GM23338 (cell line): Measurements from ENCODE around the gene CCS. TPM values are rescaled to one million over a fixed set of nuclear protein-coding genes. Genes with fewer than 3 reads are reported as not detected.

ENCODE experiments used
- ATAC-seq: fragments of 200-7000 bp; cut with Tn5 transposase; 3 replicates; pipeline ENCODE4 v1.9.1; 2020
- DNase-seq: peaks from one replicate; pipeline ENCODE4 v3.0.0-alpha.2; 2015; ENCODE audit warnings: low spot score
- H2AFZ ChIP-seq: fragments of 200-600 bp; sonication (generic); 2 replicates; pipeline ENCODE4 v1.8.0; 2016; ENCODE audit warnings: antibody characterized with exemption, mild to moderate bottlenecking, moderate library complexity
- H3F3A ChIP-seq: fragments of 200-600 bp; sonication (generic); replicated peaks from 2 replicates; pipeline ENCODE4 v1.8.0; 2017; ENCODE audit warnings: antibody characterized with exemption, mixed run types, low read depth
- H3K27ac ChIP-seq: fragments of 200-600 bp; sonication (generic); 2 replicates; pipeline ENCODE4 v1.6.1; 2016; ENCODE audit warnings: low read depth
- H3K27me3 ChIP-seq: fragments of 200-600 bp; sonication (generic); 2 replicates; pipeline ENCODE4 v1.8.0; 2016; ENCODE audit warnings: mild to moderate bottlenecking, mixed run types, moderate library complexity; ENCODE audit not compliant: insufficient read depth
- H3K36me3 ChIP-seq: fragments of 200-600 bp; sonication (generic); 2 replicates; pipeline ENCODE4 v1.8.0; 2016; ENCODE audit warnings: mild to moderate bottlenecking; ENCODE audit not compliant: insufficient read depth
- H3K4me1 ChIP-seq: fragments of 200-600 bp; sonication (generic); 2 replicates; pipeline ENCODE4 v1.8.0; 2016; ENCODE audit warnings: mild to moderate bottlenecking, moderate library complexity; ENCODE audit not compliant: insufficient read depth
- H3K4me2 ChIP-seq: fragments of 200-600 bp; sonication (generic); 2 replicates; pipeline ENCODE4 v1.7.1; 2017; ENCODE audit warnings: mixed run types
- H3K4me3 ChIP-seq: fragments of 200-600 bp; sonication (generic); 2 replicates; pipeline ENCODE4 v1.6.1; 2016; ENCODE audit warnings: mixed run types
- H3K79me2 ChIP-seq: fragments of 200-600 bp; sonication (generic); replicated peaks from 2 replicates; pipeline ENCODE4 v1.8.0; 2017; ENCODE audit warnings: mild to moderate bottlenecking; ENCODE audit not compliant: insufficient read depth
- H3K9me2 ChIP-seq: fragments of 200-600 bp; sonication (generic); 2 replicates; pipeline ENCODE4 v1.8.0; 2017; ENCODE audit not compliant: insufficient read depth
- H4K20me1 ChIP-seq: fragments of 200-600 bp; sonication (generic); replicated peaks from 2 replicates; pipeline ENCODE4 v1.8.0; 2017; ENCODE audit warnings: mild to moderate bottlenecking; ENCODE audit not compliant: insufficient read depth
- H3K27ac Mint-ChIP-seq: 2 replicates; pipeline ENCODE4 v1.8.0; 2020; ENCODE audit warnings: inconsistent platforms, mild to moderate bottlenecking, moderate library complexity, mixed read lengths
- H3K27me3 Mint-ChIP-seq: 3 replicates; pipeline ENCODE4 v1.8.0; 2022; ENCODE audit warnings: low read depth, mild to moderate bottlenecking, moderate library complexity, mixed read lengths, inconsistent platforms; ENCODE audit not compliant: insufficient read depth, poor library complexity
- H3K36me3 Mint-ChIP-seq: 3 replicates; pipeline ENCODE4 v1.8.0; 2021; ENCODE audit warnings: low read depth, mild to moderate bottlenecking, inconsistent platforms, moderate library complexity, mixed read lengths
- H3K4me1 Mint-ChIP-seq: 3 replicates; pipeline ENCODE4 v1.8.0; 2020; ENCODE audit warnings: mild to moderate bottlenecking, inconsistent platforms, mixed read lengths
- H3K4me3 Mint-ChIP-seq: 3 replicates; pipeline ENCODE4 v1.8.0; 2021; ENCODE audit warnings: moderate library complexity, mild to moderate bottlenecking, inconsistent platforms, mixed read lengths
- H3K9me3 Mint-ChIP-seq: 3 replicates; pipeline ENCODE4 v1.8.0; 2020; ENCODE audit warnings: moderate library complexity, mild to moderate bottlenecking, inconsistent platforms, mixed read lengths
- CREB1 ChIP-seq: fragments of 250-450 bp; sonication (Bioruptor Pico); IDR thresholded peaks from 2 replicates; pipeline ENCODE4 v1.5.0; 2020; ENCODE audit warnings: low read depth, mild to moderate bottlenecking, moderate library complexity
- ETS1 ChIP-seq: IDR thresholded peaks from 2 replicates; pipeline ENCODE4 v1.6.1; 2016; ENCODE audit warnings: antibody characterized with exemption
- EZH2 ChIP-seq: fragments of 200-600 bp; sonication (generic); IDR thresholded peaks from one replicate; pipeline ENCODE4 v1.8.0; 2017; ENCODE audit warnings: antibody characterized with exemption, mild to moderate bottlenecking, low read depth; ENCODE audit not compliant: unreplicated experiment
- EZH2phosphoT487 ChIP-seq: fragments of 200-600 bp; sonication (generic); IDR thresholded peaks from one replicate; pipeline ENCODE4 v1.8.1; 2018; ENCODE audit warnings: antibody characterized with exemption; ENCODE audit not compliant: unreplicated experiment
- JUNB ChIP-seq: IDR thresholded peaks from one replicate; pipeline ENCODE4 v1.6.1; 2016; ENCODE audit warnings: antibody characterized with exemption; ENCODE audit not compliant: unreplicated experiment
- NANOG ChIP-seq: IDR thresholded peaks from 2 replicates; pipeline ENCODE4 v1.6.1; 2016; ENCODE audit warnings: antibody characterized with exemption, borderline replicate concordance
- POLR2AphosphoS5 ChIP-seq: IDR thresholded peaks from 2 replicates; pipeline ENCODE4 v1.6.1; 2016; ENCODE audit warnings: antibody characterized with exemption, low read depth
- STAT1 ChIP-seq: IDR thresholded peaks from one replicate; pipeline ENCODE4 v1.6.1; 2016; ENCODE audit warnings: antibody characterized with exemption; ENCODE audit not compliant: unreplicated experiment
- ZNF114 ChIP-seq: fragments of 250-450 bp; sonication (Bioruptor Pico); IDR thresholded peaks from 2 replicates; pipeline ENCODE4 v1.5.0; 2020; ENCODE audit warnings: mild to moderate bottlenecking, moderate library complexity
- ZNF331 ChIP-seq: fragments of 250-450 bp; sonication (Bioruptor Pico); IDR thresholded peaks from 2 replicates; pipeline ENCODE4 v1.5.0; 2020; ENCODE audit warnings: low read depth, mild to moderate bottlenecking, moderate library complexity
- polyA plus RNA-seq: library from polyadenylated mRNA; unstranded; fragments of >200 nt; fragmentation: Nextera tagmentation; extraction: Ambion mirVana; gene quantifications from 2 replicates; pipeline ENCODE4 v1.2.1, GENCODE V29; 2016
- total RNA-seq: library from RNA; depleted of rRNA; stranded (reverse); fragments of >200 nt; shearing (Covaris generic); gene quantifications from 2 replicates; pipeline ENCODE4 v1.2.3, GENCODE V29; 2014
- TF ChIP-seq, protein P1 (sequence below): fragments of 250-450 bp; sonication (Bioruptor Pico); IDR thresholded peaks from 2 replicates; pipeline ENCODE4 v1.5.0; 2020; ENCODE audit warnings: mild to moderate bottlenecking, moderate library complexity
- TF ChIP-seq, protein P2 (sequence below), 2 experiments: fragments of 200-600 bp in 1 of 2; sonication (generic) in 1 of 2; conservative IDR thresholded peaks; 2 replicates each; pipeline versions ENCODE4 v1.5.1 to v1.6.1; 2016 to 2017; ENCODE audit warnings: antibody characterized with exemption in 2 of 2, low read depth in 2 of 2, mild to moderate bottlenecking in 2 of 2, moderate library complexity in 1 of 2

The CCS gene
- total and polyA plus RNA-seq, 2 experiments from 2014 or later: 36.1 to 60.7 TPM

DNA sequence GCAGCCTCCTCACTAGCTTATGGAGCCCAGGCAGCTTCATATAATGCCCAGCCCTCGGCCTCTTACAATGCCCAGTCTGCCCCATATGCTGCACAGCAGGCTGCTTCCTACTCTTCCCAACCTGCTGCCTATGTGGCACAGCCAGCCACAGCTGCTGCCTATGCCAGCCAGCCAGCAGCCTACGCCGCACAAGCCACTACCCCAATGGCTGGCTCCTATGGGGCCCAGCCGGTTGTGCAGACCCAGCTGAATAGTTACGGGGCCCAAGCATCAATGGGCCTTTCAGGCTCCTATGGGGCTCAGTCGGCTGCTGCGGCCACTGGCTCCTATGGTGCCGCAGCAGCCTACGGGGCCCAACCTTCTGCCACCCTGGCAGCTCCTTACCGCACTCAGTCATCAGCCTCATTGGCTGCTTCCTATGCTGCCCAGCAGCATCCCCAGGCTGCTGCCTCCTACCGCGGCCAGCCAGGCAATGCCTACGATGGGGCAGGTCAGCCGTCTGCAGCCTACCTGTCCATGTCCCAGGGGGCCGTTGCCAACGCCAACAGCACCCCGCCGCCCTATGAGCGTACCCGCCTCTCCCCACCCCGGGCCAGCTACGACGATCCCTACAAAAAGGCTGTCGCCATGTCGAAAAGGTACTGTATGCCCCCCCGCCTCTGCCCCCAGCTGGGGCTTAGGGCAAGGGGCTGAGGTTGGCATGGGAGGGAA lies 32.2 kb downstream of the CCS start:
- no peak for TF ChIP-seq ZNF114 (CRISPR knock-in tag)
- Histone ChIP-seq H3K4me3 (no peak overlapping the region), H3K9me2 (no peaks in the 10 kb centered on the region), H4K20me1 (peaks cover 82% of the 10 kb centered on the region), H3F3A (peaks cover 23% of the 10 kb centered on the region), H3K79me2 (peaks cover 100% of the 10 kb centered on the region), H3K4me1 (0 out of 2 replicates have a peak, but pooled peaks cover 8% of the 10 kb centered on the region), H2AFZ (no peak overlapping the region), H3K27me3 (no peaks in the 10 kb centered on the region), H3K27ac (no peak overlapping the region), H3K4me2 (no peak overlapping the region), H3K36me3 (peaks cover 48% of the 10 kb centered on the region)
- H3K36me3 Mint-ChIP-seq: peaks cover 90% of the 10 kb centered on the region
- H3K27me3 Mint-ChIP-seq: peaks cover 8% of the 10 kb centered on the region
- no peak for ATAC-seq
- H3K9me3 Mint-ChIP-seq: no peaks in the 10 kb centered on the region
- no peak overlapping the region for H3K4me3 Mint-ChIP-seq
- H3K4me1 Mint-ChIP-seq: peaks cover 6% of the 10 kb centered on the region; the same call in 2 of the 3 replicates
- H3K27ac Mint-ChIP-seq: no peak overlapping the region
- DNase-seq: no peak

DNA sequence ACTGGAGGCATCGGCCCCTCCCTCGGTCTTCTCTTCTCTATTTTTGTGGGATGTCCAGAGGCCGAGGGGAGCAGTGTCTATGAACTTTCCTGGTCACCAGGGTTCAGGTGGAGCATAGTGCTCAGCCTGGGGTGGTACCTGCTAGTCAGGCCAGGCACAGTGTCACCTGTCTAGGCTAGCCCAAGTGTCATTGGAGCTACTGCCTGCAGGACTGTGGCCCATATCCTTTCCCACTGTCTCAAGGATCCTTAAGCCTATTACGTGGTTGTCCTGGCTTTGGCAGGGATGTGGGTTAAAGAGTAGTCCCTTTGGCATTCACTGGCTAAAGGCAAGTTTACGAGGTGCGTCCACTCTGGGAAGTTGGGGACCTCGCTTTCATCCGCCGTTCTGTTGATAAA lies 32.8 kb downstream of the CCS start:
- Histone ChIP-seq H3K4me2 (no peak overlapping the region), H3K36me3 (peaks cover 53% of the 10 kb centered on the region), H4K20me1 (peaks cover 79% of the 10 kb centered on the region), H3K4me3 (no peak overlapping the region), H3K9me2 (no peaks in the 10 kb centered on the region), H3K27ac (no peak overlapping the region), H3K27me3 (no peaks in the 10 kb centered on the region), H3K4me1 (0 out of 2 replicates have a peak, but pooled peaks cover 3% of the 10 kb centered on the region), H2AFZ (no peak overlapping the region), H3K79me2 (peaks cover 100% of the 10 kb centered on the region), H3F3A (peaks cover 27% of the 10 kb centered on the region)
- Mint-ChIP-seq H3K36me3 (peaks cover 89% of the 10 kb centered on the region), H3K27me3 (peaks cover 8% of the 10 kb centered on the region), H3K9me3 (no peaks in the 10 kb centered on the region), H3K27ac (no peak overlapping the region), H3K4me1 (peaks cover 6% of the 10 kb centered on the region; the same call in 2 of the 3 replicates), H3K4me3 (no peak overlapping the region)
- ATAC-seq: no peak
- no peak for DNase-seq
- TF ChIP-seq STAT1 (no peak), POLR2AphosphoS5 (no peak), JUNB (no peak), NANOG (no peak), ETS1 (no peak), CREB1 (no peak), EZH2 (no peak), ZNF331 (no peak), ZNF114 (CRISPR knock-in tag) (no peak), EZH2phosphoT487 (no peak)
- TF ChIP-seq, protein P1, sequence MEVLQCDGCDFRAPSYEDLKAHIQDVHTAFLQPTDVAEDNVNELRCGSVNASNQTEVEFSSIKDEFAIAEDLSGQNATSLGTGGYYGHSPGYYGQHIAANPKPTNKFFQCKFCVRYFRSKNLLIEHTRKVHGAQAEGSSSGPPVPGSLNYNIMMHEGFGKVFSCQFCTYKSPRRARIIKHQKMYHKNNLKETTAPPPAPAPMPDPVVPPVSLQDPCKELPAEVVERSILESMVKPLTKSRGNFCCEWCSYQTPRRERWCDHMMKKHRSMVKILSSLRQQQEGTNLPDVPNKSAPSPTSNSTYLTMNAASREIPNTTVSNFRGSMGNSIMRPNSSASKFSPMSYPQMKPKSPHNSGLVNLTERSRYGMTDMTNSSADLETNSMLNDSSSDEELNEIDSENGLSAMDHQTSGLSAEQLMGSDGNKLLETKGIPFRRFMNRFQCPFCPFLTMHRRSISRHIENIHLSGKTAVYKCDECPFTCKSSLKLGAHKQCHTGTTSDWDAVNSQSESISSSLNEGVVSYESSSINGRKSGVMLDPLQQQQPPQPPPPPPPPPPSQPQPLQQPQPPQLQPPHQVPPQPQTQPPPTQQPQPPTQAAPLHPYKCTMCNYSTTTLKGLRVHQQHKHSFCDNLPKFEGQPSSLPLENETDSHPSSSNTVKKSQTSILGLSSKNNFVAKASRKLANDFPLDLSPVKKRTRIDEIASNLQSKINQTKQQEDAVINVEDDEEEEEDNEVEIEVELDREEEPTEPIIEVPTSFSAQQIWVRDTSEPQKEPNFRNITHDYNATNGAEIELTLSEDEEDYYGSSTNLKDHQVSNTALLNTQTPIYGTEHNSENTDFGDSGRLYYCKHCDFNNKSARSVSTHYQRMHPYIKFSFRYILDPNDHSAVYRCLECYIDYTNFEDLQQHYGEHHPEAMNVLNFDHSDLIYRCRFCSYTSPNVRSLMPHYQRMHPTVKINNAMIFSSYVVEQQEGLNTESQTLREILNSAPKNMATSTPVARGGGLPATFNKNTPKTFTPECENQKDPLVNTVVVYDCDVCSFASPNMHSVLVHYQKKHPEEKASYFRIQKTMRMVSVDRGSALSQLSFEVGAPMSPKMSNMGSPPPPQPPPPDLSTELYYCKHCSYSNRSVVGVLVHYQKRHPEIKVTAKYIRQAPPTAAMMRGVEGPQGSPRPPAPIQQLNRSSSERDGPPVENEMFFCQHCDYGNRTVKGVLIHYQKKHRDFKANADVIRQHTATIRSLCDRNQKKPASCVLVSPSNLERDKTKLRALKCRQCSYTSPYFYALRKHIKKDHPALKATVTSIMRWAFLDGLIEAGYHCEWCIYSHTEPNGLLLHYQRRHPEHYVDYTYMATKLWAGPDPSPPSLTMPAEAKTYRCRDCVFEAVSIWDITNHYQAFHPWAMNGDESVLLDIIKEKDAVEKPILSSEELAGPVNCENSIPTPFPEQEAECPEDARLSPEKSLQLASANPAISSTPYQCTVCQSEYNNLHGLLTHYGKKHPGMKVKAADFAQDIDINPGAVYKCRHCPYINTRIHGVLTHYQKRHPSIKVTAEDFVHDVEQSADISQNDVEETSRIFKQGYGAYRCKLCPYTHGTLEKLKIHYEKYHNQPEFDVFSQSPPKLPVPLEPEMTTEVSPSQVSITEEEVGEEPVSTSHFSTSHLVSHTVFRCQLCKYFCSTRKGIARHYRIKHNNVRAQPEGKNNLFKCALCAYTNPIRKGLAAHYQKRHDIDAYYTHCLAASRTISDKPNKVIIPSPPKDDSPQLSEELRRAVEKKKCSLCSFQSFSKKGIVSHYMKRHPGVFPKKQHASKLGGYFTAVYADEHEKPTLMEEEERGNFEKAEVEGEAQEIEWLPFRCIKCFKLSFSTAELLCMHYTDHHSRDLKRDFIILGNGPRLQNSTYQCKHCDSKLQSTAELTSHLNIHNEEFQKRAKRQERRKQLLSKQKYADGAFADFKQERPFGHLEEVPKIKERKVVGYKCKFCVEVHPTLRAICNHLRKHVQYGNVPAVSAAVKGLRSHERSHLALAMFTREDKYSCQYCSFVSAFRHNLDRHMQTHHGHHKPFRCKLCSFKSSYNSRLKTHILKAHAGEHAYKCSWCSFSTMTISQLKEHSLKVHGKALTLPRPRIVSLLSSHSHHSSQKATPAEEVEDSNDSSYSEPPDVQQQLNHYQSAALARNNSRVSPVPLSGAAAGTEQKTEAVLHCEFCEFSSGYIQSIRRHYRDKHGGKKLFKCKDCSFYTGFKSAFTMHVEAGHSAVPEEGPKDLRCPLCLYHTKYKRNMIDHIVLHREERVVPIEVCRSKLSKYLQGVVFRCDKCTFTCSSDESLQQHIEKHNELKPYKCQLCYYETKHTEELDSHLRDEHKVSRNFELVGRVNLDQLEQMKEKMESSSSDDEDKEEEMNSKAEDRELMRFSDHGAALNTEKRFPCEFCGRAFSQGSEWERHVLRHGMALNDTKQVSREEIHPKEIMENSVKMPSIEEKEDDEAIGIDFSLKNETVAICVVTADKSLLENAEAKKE (CRISPR knock-in tag): no peak
- TF ChIP-seq, protein P2, sequence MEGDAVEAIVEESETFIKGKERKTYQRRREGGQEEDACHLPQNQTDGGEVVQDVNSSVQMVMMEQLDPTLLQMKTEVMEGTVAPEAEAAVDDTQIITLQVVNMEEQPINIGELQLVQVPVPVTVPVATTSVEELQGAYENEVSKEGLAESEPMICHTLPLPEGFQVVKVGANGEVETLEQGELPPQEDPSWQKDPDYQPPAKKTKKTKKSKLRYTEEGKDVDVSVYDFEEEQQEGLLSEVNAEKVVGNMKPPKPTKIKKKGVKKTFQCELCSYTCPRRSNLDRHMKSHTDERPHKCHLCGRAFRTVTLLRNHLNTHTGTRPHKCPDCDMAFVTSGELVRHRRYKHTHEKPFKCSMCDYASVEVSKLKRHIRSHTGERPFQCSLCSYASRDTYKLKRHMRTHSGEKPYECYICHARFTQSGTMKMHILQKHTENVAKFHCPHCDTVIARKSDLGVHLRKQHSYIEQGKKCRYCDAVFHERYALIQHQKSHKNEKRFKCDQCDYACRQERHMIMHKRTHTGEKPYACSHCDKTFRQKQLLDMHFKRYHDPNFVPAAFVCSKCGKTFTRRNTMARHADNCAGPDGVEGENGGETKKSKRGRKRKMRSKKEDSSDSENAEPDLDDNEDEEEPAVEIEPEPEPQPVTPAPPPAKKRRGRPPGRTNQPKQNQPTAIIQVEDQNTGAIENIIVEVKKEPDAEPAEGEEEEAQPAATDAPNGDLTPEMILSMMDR (conservative IDR thresholded peaks at IDR 0.05; ENCODE audit: low read depth in 2 of 2): no peak
